HepG2 (cell line): ENCODE results near the gene ZKSCAN8. TPM values are rescaled to one million over a fixed set of nuclear protein-coding genes. Genes with fewer than 3 reads are reported as not detected.
A peak's percentile ranks its signal among the peaks of the same experiment; 100 is the strongest.

Experiments
- GFI1 ChIP-seq: sonication (generic); formaldehyde crosslinking; IDR thresholded peaks from 2 replicates; pipeline ENCODE4 v1.5.0; 2020; ENCODE audit warnings: missing genetic modification reagents, mild to moderate bottlenecking, borderline replicate concordance
- GLI4 ChIP-seq: sonication (generic); formaldehyde crosslinking; IDR thresholded peaks from 2 replicates; pipeline ENCODE4 v1.5.1; 2020; ENCODE audit warnings: missing genetic modification reagents, mild to moderate bottlenecking, moderate library complexity, borderline replicate concordance
- HNRNPUL1 ChIP-seq: fragments of 200-400 bp; formaldehyde crosslinking; IDR thresholded peaks from 2 replicates; pipeline ENCODE4 v1.6.1; 2017; ENCODE audit warnings: low read depth, mild to moderate bottlenecking, low read length, moderate library complexity
- HOXA7 ChIP-seq: sonication (generic); formaldehyde crosslinking; IDR thresholded peaks from 2 replicates; pipeline ENCODE4 v1.8.1; 2022; ENCODE audit warnings: mild to moderate bottlenecking, missing genetic modification reagents, moderate library complexity
- IRF2 ChIP-seq: IDR thresholded peaks from 2 replicates; pipeline ENCODE4 v1.6.1; 2018; ENCODE audit warnings: missing genetic modification reagents, missing compliant biosample characterization
- KLF12 ChIP-seq: sonication (generic); formaldehyde crosslinking; IDR thresholded peaks from 2 replicates; pipeline ENCODE4 v1.4.0; 2020; ENCODE audit warnings: missing genetic modification reagents, borderline replicate concordance
- MXD4 ChIP-seq: IDR thresholded peaks from 2 replicates; pipeline ENCODE4 v1.6.1; 2016; ENCODE audit warnings: mild to moderate bottlenecking, missing biosample characterization, missing genetic modification reagents
- POLR2G ChIP-seq: fragments of 200-400 bp; formaldehyde crosslinking; IDR thresholded peaks from 2 replicates; pipeline ENCODE4 v1.6.1; 2018; ENCODE audit warnings: mild to moderate bottlenecking, low read depth, low read length, moderate library complexity
- SCMH1 ChIP-seq: sonication (generic); formaldehyde crosslinking; IDR thresholded peaks from 2 replicates; pipeline ENCODE4 v1.9.0; 2021; ENCODE audit warnings: missing genetic modification reagents, mild to moderate bottlenecking, borderline replicate concordance
- SYNCRIP ChIP-seq: fragments of 200-400 bp; formaldehyde crosslinking; IDR thresholded peaks from 2 replicates; pipeline ENCODE4 v1.6.1; 2018; ENCODE audit warnings: mild to moderate bottlenecking, low read depth, low read length; ENCODE audit not compliant: insufficient read depth
- ZNF607 ChIP-seq: sonication (generic); formaldehyde crosslinking; IDR thresholded peaks from 2 replicates; pipeline ENCODE4 v1.5.1; 2020; ENCODE audit warnings: missing genetic modification reagents, mild to moderate bottlenecking, borderline replicate concordance
- polyA plus RNA-seq, 8 experiments: library from polyadenylated mRNA; depleted of rRNA in 3 of 8; stranded (reverse) in 7 of 8; unstranded in 1 of 8; fragments of >200 nt; fragmentation: Illumina TruSeq in 4 of 8; extraction: Trizol in 4 of 8; gene quantifications; 2 replicates each; pipeline versions ENCODE4 v1.2.1 to v1.2.3, GENCODE V29; 2011 to 2016; ENCODE audit warnings: low read depth in 4 of 8, missing spikeins in 1 of 8, mixed read lengths in 1 of 8; ENCODE audit not compliant: insufficient read depth in 1 of 8
- total RNA-seq, 5 experiments: library from RNA; depleted of rRNA; stranded (reverse); fragments of >200 nt; fragmentation: Illumina TruSeq; extraction: Trizol; gene quantifications; 2 replicates each; pipeline ENCODE4 v1.2.3, GENCODE V29; 2016; ENCODE audit warnings: low read depth in 1 of 5
- TF ChIP-seq, protein P1 (sequence below): IDR thresholded peaks from 2 replicates; pipeline ENCODE4 v1.4.0; 2020; ENCODE audit warnings: mild to moderate bottlenecking, missing genetic modification reagents
- TF ChIP-seq, protein P2 (sequence below): sonication (generic); formaldehyde crosslinking; IDR thresholded peaks from 2 replicates; pipeline ENCODE4 v1.5.0; 2020; ENCODE audit warnings: missing genetic modification reagents
- TF ChIP-seq, protein P3 (sequence below): sonication (generic); formaldehyde crosslinking; IDR thresholded peaks from 2 replicates; pipeline ENCODE4 v1.9.0; 2021; ENCODE audit warnings: missing genetic modification reagents, mild to moderate bottlenecking, borderline replicate concordance
- TF ChIP-seq, protein P4 (sequence below): sonication (generic); formaldehyde crosslinking; IDR thresholded peaks from 2 replicates; pipeline ENCODE4 v1.4.0; 2020; ENCODE audit warnings: missing genetic modification reagents, borderline replicate concordance

The ZKSCAN8 gene
- total and polyA plus RNA-seq, 2 of the 13 experiments (the other 11 are each of a cell fraction or from before 2014, with no cell fraction given) = 12.4 to 20.9 TPM

GRCh38 chr6:28141500-28142329, at the start of gene ZKSCAN8 (continued):
- peak; percentile 82; the same call in 1 of the 2 replicates for TF ChIP-seq GFI1 (CRISPR knock-in tag)
- peak; percentile 99 for TF ChIP-seq POLR2G
- 0 out of 2 replicates have a peak, but pooled peaks have one; percentile 67 for TF ChIP-seq KLF12 (CRISPR knock-in tag)
- TF ChIP-seq SCMH1 (CRISPR knock-in tag) = no peak
- TF ChIP-seq ZNF607 (CRISPR knock-in tag) = peak; percentile 85; the same call in 1 of the 2 replicates
- no peak for TF ChIP-seq SYNCRIP
- TF ChIP-seq, protein P1, sequence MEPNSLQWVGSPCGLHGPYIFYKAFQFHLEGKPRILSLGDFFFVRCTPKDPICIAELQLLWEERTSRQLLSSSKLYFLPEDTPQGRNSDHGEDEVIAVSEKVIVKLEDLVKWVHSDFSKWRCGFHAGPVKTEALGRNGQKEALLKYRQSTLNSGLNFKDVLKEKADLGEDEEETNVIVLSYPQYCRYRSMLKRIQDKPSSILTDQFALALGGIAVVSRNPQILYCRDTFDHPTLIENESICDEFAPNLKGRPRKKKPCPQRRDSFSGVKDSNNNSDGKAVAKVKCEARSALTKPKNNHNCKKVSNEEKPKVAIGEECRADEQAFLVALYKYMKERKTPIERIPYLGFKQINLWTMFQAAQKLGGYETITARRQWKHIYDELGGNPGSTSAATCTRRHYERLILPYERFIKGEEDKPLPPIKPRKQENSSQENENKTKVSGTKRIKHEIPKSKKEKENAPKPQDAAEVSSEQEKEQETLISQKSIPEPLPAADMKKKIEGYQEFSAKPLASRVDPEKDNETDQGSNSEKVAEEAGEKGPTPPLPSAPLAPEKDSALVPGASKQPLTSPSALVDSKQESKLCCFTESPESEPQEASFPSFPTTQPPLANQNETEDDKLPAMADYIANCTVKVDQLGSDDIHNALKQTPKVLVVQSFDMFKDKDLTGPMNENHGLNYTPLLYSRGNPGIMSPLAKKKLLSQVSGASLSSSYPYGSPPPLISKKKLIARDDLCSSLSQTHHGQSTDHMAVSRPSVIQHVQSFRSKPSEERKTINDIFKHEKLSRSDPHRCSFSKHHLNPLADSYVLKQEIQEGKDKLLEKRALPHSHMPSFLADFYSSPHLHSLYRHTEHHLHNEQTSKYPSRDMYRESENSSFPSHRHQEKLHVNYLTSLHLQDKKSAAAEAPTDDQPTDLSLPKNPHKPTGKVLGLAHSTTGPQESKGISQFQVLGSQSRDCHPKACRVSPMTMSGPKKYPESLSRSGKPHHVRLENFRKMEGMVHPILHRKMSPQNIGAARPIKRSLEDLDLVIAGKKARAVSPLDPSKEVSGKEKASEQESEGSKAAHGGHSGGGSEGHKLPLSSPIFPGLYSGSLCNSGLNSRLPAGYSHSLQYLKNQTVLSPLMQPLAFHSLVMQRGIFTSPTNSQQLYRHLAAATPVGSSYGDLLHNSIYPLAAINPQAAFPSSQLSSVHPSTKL = peak; percentile 90
- TF ChIP-seq GLI4 (CRISPR knock-in tag) = peak; percentile 99; the same call in 1 of the 2 replicates
- TF ChIP-seq, protein P2, sequence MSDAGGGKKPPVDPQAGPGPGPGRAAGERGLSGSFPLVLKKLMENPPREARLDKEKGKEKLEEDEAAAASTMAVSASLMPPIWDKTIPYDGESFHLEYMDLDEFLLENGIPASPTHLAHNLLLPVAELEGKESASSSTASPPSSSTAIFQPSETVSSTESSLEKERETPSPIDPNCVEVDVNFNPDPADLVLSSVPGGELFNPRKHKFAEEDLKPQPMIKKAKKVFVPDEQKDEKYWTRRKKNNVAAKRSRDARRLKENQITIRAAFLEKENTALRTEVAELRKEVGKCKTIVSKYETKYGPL (CRISPR knock-in tag) = no peak
- TF ChIP-seq MXD4 = peak; percentile 87; the same call in 1 of the 2 replicates
- TF ChIP-seq, protein P3, sequence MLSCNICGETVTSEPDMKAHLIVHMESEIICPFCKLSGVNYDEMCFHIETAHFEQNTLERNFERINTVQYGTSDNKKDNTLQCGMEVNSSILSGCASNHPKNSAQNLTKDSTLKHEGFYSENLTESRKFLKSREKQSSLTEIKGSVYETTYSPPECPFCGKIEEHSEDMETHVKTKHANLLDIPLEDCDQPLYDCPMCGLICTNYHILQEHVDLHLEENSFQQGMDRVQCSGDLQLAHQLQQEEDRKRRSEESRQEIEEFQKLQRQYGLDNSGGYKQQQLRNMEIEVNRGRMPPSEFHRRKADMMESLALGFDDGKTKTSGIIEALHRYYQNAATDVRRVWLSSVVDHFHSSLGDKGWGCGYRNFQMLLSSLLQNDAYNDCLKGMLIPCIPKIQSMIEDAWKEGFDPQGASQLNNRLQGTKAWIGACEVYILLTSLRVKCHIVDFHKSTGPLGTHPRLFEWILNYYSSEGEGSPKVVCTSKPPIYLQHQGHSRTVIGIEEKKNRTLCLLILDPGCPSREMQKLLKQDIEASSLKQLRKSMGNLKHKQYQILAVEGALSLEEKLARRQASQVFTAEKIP (CRISPR knock-in tag) = no peak
- TF ChIP-seq, protein P4, sequence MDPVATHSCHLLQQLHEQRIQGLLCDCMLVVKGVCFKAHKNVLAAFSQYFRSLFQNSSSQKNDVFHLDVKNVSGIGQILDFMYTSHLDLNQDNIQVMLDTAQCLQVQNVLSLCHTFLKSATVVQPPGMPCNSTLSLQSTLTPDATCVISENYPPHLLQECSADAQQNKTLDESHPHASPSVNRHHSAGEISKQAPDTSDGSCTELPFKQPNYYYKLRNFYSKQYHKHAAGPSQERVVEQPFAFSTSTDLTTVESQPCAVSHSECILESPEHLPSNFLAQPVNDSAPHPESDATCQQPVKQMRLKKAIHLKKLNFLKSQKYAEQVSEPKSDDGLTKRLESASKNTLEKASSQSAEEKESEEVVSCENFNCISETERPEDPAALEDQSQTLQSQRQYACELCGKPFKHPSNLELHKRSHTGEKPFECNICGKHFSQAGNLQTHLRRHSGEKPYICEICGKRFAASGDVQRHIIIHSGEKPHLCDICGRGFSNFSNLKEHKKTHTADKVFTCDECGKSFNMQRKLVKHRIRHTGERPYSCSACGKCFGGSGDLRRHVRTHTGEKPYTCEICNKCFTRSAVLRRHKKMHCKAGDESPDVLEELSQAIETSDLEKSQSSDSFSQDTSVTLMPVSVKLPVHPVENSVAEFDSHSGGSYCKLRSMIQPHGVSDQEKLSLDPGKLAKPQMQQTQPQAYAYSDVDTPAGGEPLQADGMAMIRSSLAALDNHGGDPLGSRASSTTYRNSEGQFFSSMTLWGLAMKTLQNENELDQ (CRISPR knock-in tag) = no peak
- no peak for TF ChIP-seq HNRNPUL1
- peak; percentile 70; the same call in 1 of the 2 replicates for TF ChIP-seq HOXA7 (CRISPR knock-in tag)
- TF ChIP-seq IRF2 (CRISPR knock-in tag) = peak; percentile 99
